B cell (primary cell): ENCODE results near the gene SMPDL3B.

Source experiments
- EZH2 ChIP-seq: IDR thresholded peaks from 2 replicates; pipeline ENCODE4 v1.6.1; 2012; ENCODE audit warnings: borderline replicate concordance, low read depth, mild to moderate bottlenecking, moderate library complexity, low read length; ENCODE audit not compliant: insufficient read depth, poor library complexity, severe bottlenecking
- TF ChIP-seq, protein P1 (sequence below): fragments of 200-600 bp; IDR thresholded peaks from one replicate; pipeline ENCODE4 v1.8.0; 2022; ENCODE audit warnings: antibody characterized with exemption, mild to moderate bottlenecking

DNA sequence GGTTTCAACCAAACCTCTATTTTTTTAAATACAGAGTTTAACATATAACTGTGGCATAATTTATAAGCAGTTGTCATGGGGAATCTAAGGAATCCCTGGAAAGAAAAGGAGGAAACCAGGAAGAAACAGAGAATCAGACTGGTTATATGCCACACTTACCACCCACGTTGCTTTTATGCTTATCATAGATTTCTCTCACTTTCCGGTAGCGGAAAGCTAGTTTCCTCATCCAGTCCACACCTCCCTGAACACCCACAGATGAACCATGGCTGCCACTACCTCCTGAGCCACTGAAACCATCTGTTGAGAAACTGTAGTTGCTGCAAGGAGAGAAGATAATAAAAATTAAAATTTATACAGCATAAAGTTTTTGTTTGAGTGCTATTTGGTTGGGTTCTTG, 58.4 kb downstream of the SMPDL3B start:
- TF ChIP-seq, protein P1, sequence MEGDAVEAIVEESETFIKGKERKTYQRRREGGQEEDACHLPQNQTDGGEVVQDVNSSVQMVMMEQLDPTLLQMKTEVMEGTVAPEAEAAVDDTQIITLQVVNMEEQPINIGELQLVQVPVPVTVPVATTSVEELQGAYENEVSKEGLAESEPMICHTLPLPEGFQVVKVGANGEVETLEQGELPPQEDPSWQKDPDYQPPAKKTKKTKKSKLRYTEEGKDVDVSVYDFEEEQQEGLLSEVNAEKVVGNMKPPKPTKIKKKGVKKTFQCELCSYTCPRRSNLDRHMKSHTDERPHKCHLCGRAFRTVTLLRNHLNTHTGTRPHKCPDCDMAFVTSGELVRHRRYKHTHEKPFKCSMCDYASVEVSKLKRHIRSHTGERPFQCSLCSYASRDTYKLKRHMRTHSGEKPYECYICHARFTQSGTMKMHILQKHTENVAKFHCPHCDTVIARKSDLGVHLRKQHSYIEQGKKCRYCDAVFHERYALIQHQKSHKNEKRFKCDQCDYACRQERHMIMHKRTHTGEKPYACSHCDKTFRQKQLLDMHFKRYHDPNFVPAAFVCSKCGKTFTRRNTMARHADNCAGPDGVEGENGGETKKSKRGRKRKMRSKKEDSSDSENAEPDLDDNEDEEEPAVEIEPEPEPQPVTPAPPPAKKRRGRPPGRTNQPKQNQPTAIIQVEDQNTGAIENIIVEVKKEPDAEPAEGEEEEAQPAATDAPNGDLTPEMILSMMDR, result no peak
- TF ChIP-seq EZH2, result no peak
